Measurements from ENCODE around the gene MYL5.

GRCh38 chr4:706834-707598 lies 32.7 kb downstream of the MYL5 start:
- TF ChIP-seq CTCF (IDR thresholded peaks at IDR 0.05; ENCODE audit: low read length) (no peak), EZH2 (IDR thresholded peaks at IDR 0.05; ENCODE audit: borderline replicate concordance, low read length) (no peak)
